Lower leg skin (tissue), 3 donors: ENCODE measurements around the gene TMEM117.

Experiments used
- CTCF ChIP-seq, 3 donors: fragments of 450-650 bp; IDR thresholded peaks; one replicate each; pipeline ENCODE4 v1.5.1; 2016; ENCODE audit warnings: antibody characterized with exemption in 3 of 3, mild to moderate bottlenecking in 3 of 3, moderate library complexity in 2 of 3
- POLR2A ChIP-seq, 2 donors: fragments of 450-650 bp; IDR thresholded peaks; one replicate each; pipeline ENCODE4 v1.6.1; 2016 to 2017; ENCODE audit warnings: antibody characterized with exemption in 2 of 2, mild to moderate bottlenecking in 1 of 2, moderate library complexity in 1 of 2

- TF ChIP-seq CTCF (IDR thresholded peaks at IDR 0.05) (no peak), POLR2A (IDR thresholded peaks at IDR 0.05) (no peak)
Observed at GRCh38 chr12:43836475-43836989, 651 bp downstream of the TMEM117 start.
